Measurements from ENCODE around the gene VWDE. TPM values are rescaled to one million over a fixed set of nuclear protein-coding genes. Genes with fewer than 3 reads are reported as not detected.

VWDE gene
- total and polyA plus RNA-seq, 2 donors (not counting 1 experiment from before 2014, with no cell fraction given) = not detected

DNA sequence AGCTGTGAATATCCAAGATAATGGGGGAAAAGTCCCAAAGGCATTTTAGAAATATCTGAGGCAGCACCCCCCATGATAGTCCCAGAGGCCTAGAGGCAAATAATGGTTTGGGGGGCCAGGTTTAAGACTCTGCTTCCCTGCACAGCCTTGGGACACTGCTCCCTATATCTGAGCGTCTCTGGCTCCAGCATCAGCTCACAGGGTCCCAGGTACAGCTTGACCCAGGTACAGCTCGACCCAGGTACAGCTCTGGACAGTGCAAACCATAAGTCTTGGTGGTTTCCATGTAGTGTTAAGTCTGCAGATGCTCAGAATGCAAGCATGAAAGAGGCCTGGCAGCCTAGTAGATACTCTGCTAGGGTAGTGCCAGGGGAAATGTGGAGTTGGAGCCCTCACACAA lies 47.0 kb upstream of the VWDE start:
- no peak overlapping the region for H3K4me3 Mint-ChIP-seq
- ChIA-PET CTCF (no interaction called here), POLR2A (no interaction called here)
- Histone ChIP-seq H3K79me2 (ENCODE audit: control insufficient read depth, insufficient read depth, low read length) (no peaks in the 10 kb centered on the region), H2AFZ (ENCODE audit: insufficient read depth, low read depth, low read length, poor library complexity, severe bottlenecking) (no peak overlapping the region), H3K4me2 (replicated peaks; ENCODE audit: low read depth, low read length, poor library complexity, severe bottlenecking) (no peak overlapping the region), H3K9ac (ENCODE audit: low read length) (no peak overlapping the region), H3K27me3 (replicated peaks in 1 of 4; ENCODE audit: control extremely low read depth in 1 of 4, control insufficient read depth in 3 of 4, insufficient read depth in 4 of 4, low read length in 3 of 4) (no peaks in the 10 kb centered on the region), H3K27ac (ENCODE audit: low read length in 2 of 2) (no peak overlapping the region), H3K9me3 (ENCODE audit: control extremely low read depth in 1 of 3, control insufficient read depth in 2 of 3, insufficient read depth in 1 of 3, low read length in 2 of 3) (no peaks in the 10 kb centered on the region), H3K36me3 (replicated peaks in 1 of 2; ENCODE audit: control extremely low read depth in 1 of 2, control insufficient read depth in 1 of 2, extremely low read depth in 1 of 2, insufficient read depth in 2 of 2, low read length in 1 of 2) (no peaks in the 10 kb centered on the region), H4K20me1 (ENCODE audit: control insufficient read depth, insufficient read depth, low read length, poor library complexity, severe bottlenecking) (no peaks in the 10 kb centered on the region), H3K4me3 (ENCODE audit: control extremely low read depth in 1 of 5, extremely low read depth in 1 of 5, insufficient read depth in 1 of 5, low read depth in 2 of 5, low read length in 4 of 5) (no peak overlapping the region), H3K4me1 (ENCODE audit: control insufficient read depth in 2 of 2, insufficient read depth in 2 of 2, low read length in 2 of 2) (no peaks in the 10 kb centered on the region)
- no peaks in the 10 kb centered on the region for H3K9me3 Mint-ChIP-seq (ENCODE audit: insufficient read depth)
- intact Hi-C loops (cut with micrococcal nuclease) = no loop called here
- TF ChIP-seq, protein P1, sequence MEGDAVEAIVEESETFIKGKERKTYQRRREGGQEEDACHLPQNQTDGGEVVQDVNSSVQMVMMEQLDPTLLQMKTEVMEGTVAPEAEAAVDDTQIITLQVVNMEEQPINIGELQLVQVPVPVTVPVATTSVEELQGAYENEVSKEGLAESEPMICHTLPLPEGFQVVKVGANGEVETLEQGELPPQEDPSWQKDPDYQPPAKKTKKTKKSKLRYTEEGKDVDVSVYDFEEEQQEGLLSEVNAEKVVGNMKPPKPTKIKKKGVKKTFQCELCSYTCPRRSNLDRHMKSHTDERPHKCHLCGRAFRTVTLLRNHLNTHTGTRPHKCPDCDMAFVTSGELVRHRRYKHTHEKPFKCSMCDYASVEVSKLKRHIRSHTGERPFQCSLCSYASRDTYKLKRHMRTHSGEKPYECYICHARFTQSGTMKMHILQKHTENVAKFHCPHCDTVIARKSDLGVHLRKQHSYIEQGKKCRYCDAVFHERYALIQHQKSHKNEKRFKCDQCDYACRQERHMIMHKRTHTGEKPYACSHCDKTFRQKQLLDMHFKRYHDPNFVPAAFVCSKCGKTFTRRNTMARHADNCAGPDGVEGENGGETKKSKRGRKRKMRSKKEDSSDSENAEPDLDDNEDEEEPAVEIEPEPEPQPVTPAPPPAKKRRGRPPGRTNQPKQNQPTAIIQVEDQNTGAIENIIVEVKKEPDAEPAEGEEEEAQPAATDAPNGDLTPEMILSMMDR (IDR thresholded peaks at IDR 0.05) = no peak
- TF ChIP-seq EZH2 (IDR thresholded peaks at IDR 0.05; ENCODE audit: borderline replicate concordance, insufficient read depth, low read depth, low read length, poor library complexity, severe bottlenecking) = no peak
- ATAC-seq (ENCODE audit: low read depth) (no peak), DNase-seq (no peak)
- WGBS (ENCODE audit: insufficient coverage) = 55% methylated on average over 2 of the region's 2 CpGs
- no peak overlapping the region for H3K27ac Mint-ChIP-seq
- H3K27me3 Mint-ChIP-seq = no peaks in the 10 kb centered on the region
- no peaks in the 10 kb centered on the region for H3K4me1 Mint-ChIP-seq

DNA sequence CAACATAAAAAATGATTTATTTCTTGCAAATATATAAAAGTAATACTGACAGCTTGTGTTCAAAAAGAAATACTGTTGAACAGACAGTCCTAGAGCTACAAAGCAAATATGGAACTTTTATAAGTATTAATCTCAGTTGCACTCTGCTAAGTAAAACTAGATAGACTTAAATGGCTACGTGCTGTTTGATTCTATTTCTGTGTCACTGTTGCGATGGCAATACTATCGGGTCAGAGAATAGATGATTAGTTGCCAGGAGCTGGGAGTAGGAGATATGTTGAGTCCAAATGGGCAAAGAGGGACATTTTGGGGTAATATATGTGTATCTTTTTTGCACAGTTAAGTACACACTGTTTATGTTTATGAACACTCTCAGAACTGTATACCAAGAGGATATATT lies 41.1 kb upstream of the VWDE start:
- ATAC-seq (ENCODE audit: low read depth) (no peak), DNase-seq (no peak)
- TF ChIP-seq, protein P1 (IDR thresholded peaks at IDR 0.05) = no peak
- no peak for TF ChIP-seq EZH2 (IDR thresholded peaks at IDR 0.05; ENCODE audit: borderline replicate concordance, insufficient read depth, low read depth, low read length, poor library complexity, severe bottlenecking)
- H3K27ac ChIP-seq (ENCODE audit: low read length in 2 of 2) = no peak overlapping the region
- H2AFZ ChIP-seq (ENCODE audit: insufficient read depth, low read depth, low read length, poor library complexity, severe bottlenecking) = no peak overlapping the region
- H3K9me3 ChIP-seq (ENCODE audit: control extremely low read depth in 1 of 3, control insufficient read depth in 2 of 3, insufficient read depth in 1 of 3, low read length in 2 of 3) = no peaks in the 10 kb centered on the region
- Mint-ChIP-seq H3K27me3 (no peaks in the 10 kb centered on the region), H3K9me3 (ENCODE audit: insufficient read depth) (no peaks in the 10 kb centered on the region), H3K4me3 (no peak overlapping the region), H3K27ac (no peak overlapping the region), H3K4me1 (no peaks in the 10 kb centered on the region)
- no peak overlapping the region for H3K9ac ChIP-seq (ENCODE audit: low read length)
- no peaks in the 10 kb centered on the region for H4K20me1 ChIP-seq (ENCODE audit: control insufficient read depth, insufficient read depth, low read length, poor library complexity, severe bottlenecking)
- H3K4me2 ChIP-seq (replicated peaks; ENCODE audit: low read depth, low read length, poor library complexity, severe bottlenecking) = no peak overlapping the region
- CTCF ChIA-PET = interaction anchor here (0.6 kb wide), 1 partner anchor 943 kb away, joined by 3 read pairs; no protein-coding TSS in a partner anchor
- no peaks in the 10 kb centered on the region for H3K4me1 ChIP-seq (ENCODE audit: control insufficient read depth in 2 of 2, insufficient read depth in 2 of 2, low read length in 2 of 2)
- no peaks in the 10 kb centered on the region for H3K27me3 ChIP-seq (replicated peaks in 1 of 4; ENCODE audit: control extremely low read depth in 1 of 4, control insufficient read depth in 3 of 4, insufficient read depth in 4 of 4, low read length in 3 of 4)
- H3K36me3 ChIP-seq (replicated peaks in 1 of 2; ENCODE audit: control extremely low read depth in 1 of 2, control insufficient read depth in 1 of 2, extremely low read depth in 1 of 2, insufficient read depth in 2 of 2, low read length in 1 of 2) = no peaks in the 10 kb centered on the region
- WGBS (ENCODE audit: insufficient coverage) = 80% methylated on average over 3 of the region's 3 CpGs
- POLR2A ChIA-PET = no interaction called here
- H3K4me3 ChIP-seq (ENCODE audit: control extremely low read depth in 1 of 5, extremely low read depth in 1 of 5, insufficient read depth in 1 of 5, low read depth in 2 of 5, low read length in 4 of 5) = no peak overlapping the region
- no peaks in the 10 kb centered on the region for H3K79me2 ChIP-seq (ENCODE audit: control insufficient read depth, insufficient read depth, low read length)
- intact Hi-C loops (cut with micrococcal nuclease) = no loop called here

Data from B cell (primary cell).